ENCODE data around the gene RGS4. TPM values are rescaled to one million over a fixed set of nuclear protein-coding genes. Genes with fewer than 3 reads are reported as not detected.

RGS4 gene
- polyA plus RNA-seq, 1 donor (not counting 4 experiments of a cell fraction or from before 2014, with no cell fraction given) = 0.90 TPM

DNA sequence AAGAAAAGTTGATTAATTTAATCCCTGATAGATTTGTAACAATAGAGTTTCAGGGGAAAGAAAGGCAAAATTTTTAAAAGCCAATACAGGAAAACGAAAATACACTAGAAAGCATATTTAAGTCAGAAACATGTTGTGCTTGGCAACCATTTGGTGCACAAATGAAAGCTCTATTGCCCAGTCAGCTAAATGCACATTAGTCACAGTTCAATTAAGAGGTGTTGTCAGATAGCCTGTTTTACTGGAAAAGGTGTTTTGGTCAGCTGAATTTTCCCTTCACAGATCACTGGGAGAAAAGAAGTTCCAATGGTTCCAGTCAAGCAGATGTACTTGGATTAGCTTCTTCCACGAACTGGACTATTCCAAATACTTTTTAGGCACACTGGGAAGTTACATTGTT lies 25.4 kb downstream of the RGS4 start:
- Histone ChIP-seq H3K36me3 (ENCODE audit: control insufficient read depth in 2 of 2, extremely low read depth in 1 of 2, insufficient read depth in 2 of 2, low read length in 2 of 2) (no peaks in the 10 kb centered on the region), H2AFZ (ENCODE audit: control insufficient read depth, low read length) (no peak overlapping the region), H3K79me2 (ENCODE audit: control insufficient read depth, insufficient read depth, low read length) (no peaks in the 10 kb centered on the region), H3K4me2 (ENCODE audit: control insufficient read depth, extremely low read depth, insufficient read depth, low read depth, low read length) (no peak overlapping the region), H3K9me1 (ENCODE audit: control insufficient read depth, extremely low read depth, insufficient read depth, low read length) (no peaks in the 10 kb centered on the region), H4K20me1 (ENCODE audit: control insufficient read depth, extremely low read depth, insufficient read depth, low read length) (no peaks in the 10 kb centered on the region), H3K9ac (ENCODE audit: control insufficient read depth, extremely low read depth, insufficient read depth, low read length) (no peak overlapping the region), H3K27me3 (ENCODE audit: control insufficient read depth, extremely low read depth, insufficient read depth, low read length) (no peaks in the 10 kb centered on the region), H3K4me3 (ENCODE audit: control insufficient read depth in 2 of 3, extremely low read depth in 1 of 3, insufficient read depth in 2 of 3, low read depth in 1 of 3, low read length in 3 of 3) (no peak overlapping the region), H3K27ac (ENCODE audit: control insufficient read depth, insufficient read depth, low read length) (no peak overlapping the region), H3K4me1 (ENCODE audit: control insufficient read depth, extremely low read depth, insufficient read depth, low read length) (peaks cover 4% of the 10 kb centered on the region), H3K9me3 (ENCODE audit: control insufficient read depth, low read depth, low read length) (no peaks in the 10 kb centered on the region)
- TF ChIP-seq, protein P1, sequence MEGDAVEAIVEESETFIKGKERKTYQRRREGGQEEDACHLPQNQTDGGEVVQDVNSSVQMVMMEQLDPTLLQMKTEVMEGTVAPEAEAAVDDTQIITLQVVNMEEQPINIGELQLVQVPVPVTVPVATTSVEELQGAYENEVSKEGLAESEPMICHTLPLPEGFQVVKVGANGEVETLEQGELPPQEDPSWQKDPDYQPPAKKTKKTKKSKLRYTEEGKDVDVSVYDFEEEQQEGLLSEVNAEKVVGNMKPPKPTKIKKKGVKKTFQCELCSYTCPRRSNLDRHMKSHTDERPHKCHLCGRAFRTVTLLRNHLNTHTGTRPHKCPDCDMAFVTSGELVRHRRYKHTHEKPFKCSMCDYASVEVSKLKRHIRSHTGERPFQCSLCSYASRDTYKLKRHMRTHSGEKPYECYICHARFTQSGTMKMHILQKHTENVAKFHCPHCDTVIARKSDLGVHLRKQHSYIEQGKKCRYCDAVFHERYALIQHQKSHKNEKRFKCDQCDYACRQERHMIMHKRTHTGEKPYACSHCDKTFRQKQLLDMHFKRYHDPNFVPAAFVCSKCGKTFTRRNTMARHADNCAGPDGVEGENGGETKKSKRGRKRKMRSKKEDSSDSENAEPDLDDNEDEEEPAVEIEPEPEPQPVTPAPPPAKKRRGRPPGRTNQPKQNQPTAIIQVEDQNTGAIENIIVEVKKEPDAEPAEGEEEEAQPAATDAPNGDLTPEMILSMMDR (optimal IDR thresholded peaks at IDR 0.05 in 1 of 3, IDR thresholded peaks at IDR 0.05 in 1 of 3, conservative IDR thresholded peaks at IDR 0.05 in 1 of 3; ENCODE audit: extremely low read depth in 1 of 3, insufficient read depth in 2 of 3, low read length in 3 of 3) = no peak
- TF ChIP-seq EZH2 (IDR thresholded peaks at IDR 0.05; ENCODE audit: low read length) = no peak
- dilution Hi-C loops (cut with MboI; ENCODE audit: extremely low pct_ligation_motif_present, low sequenced_read_pairs) = no loop called here
- DNase-seq (ENCODE audit: low read depth, low spot score) = no peak
- peak; percentile 17 for FAIRE-seq

DNA sequence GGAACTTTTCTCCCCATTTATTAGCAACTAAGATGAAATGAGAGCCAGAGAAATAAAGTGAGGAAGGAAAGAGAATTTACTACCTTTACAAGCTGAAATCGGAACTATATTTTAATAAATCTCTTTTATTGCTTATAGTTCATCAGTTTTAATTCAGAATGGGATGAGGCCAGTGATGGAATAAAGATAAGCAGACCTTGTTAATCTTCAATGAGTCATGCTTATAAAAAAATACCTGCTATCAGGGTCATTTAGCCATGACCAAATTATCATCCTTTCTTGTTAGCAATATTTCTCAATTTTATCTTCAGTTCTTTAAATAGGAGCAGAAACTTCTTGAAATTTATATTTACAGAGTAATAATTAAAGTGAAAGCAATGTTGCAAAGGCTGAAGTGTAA lies 26.1 kb downstream of the RGS4 start:
- no peak overlapping the region for H3K4me2 ChIP-seq (ENCODE audit: control insufficient read depth, extremely low read depth, insufficient read depth, low read depth, low read length)
- no peaks in the 10 kb centered on the region for H3K36me3 ChIP-seq (ENCODE audit: control insufficient read depth in 2 of 2, extremely low read depth in 1 of 2, insufficient read depth in 2 of 2, low read length in 2 of 2)
- no peak for FAIRE-seq
- peaks cover 4% of the 10 kb centered on the region for H3K4me1 ChIP-seq (ENCODE audit: control insufficient read depth, extremely low read depth, insufficient read depth, low read length)
- H3K27ac ChIP-seq (ENCODE audit: control insufficient read depth, insufficient read depth, low read length) = no peak overlapping the region
- H3K79me2 ChIP-seq (ENCODE audit: control insufficient read depth, insufficient read depth, low read length) = no peaks in the 10 kb centered on the region
- dilution Hi-C loops (cut with MboI; ENCODE audit: extremely low pct_ligation_motif_present, low sequenced_read_pairs) = no loop called here
- no peaks in the 10 kb centered on the region for H3K9me1 ChIP-seq (ENCODE audit: control insufficient read depth, extremely low read depth, insufficient read depth, low read length)
- H2AFZ ChIP-seq (ENCODE audit: control insufficient read depth, low read length) = no peak overlapping the region
- DNase-seq (ENCODE audit: low read depth, low spot score) = no peak
- TF ChIP-seq EZH2 (IDR thresholded peaks at IDR 0.05; ENCODE audit: low read length) = no peak
- TF ChIP-seq, protein P1 (optimal IDR thresholded peaks at IDR 0.05 in 1 of 3, IDR thresholded peaks at IDR 0.05 in 1 of 3, conservative IDR thresholded peaks at IDR 0.05 in 1 of 3; ENCODE audit: extremely low read depth in 1 of 3, insufficient read depth in 2 of 3, low read length in 3 of 3) = no peak
- H3K9ac ChIP-seq (ENCODE audit: control insufficient read depth, extremely low read depth, insufficient read depth, low read length) = no peak overlapping the region
- no peaks in the 10 kb centered on the region for H3K9me3 ChIP-seq (ENCODE audit: control insufficient read depth, low read depth, low read length)
- H4K20me1 ChIP-seq (ENCODE audit: control insufficient read depth, extremely low read depth, insufficient read depth, low read length) = no peaks in the 10 kb centered on the region
- H3K27me3 ChIP-seq (ENCODE audit: control insufficient read depth, extremely low read depth, insufficient read depth, low read length) = no peaks in the 10 kb centered on the region
- no peak overlapping the region for H3K4me3 ChIP-seq (ENCODE audit: control insufficient read depth in 2 of 3, extremely low read depth in 1 of 3, insufficient read depth in 2 of 3, low read depth in 1 of 3, low read length in 3 of 3)

Data from keratinocyte (primary cell).